Right atrium auricular region (tissue), 2 donors: Measurements from ENCODE around the gene GFRA1. TPM values are rescaled to one million over a fixed set of nuclear protein-coding genes. Genes with fewer than 3 reads are reported as not detected.

Experiments
- DNase-seq: peaks from one replicate; pipeline ENCODE4 v3.0.0-alpha.2; 2019; ENCODE audit warnings: low spot score
- H3K27ac ChIP-seq, 2 donors: fragments of 200-600 bp; sonication (generic); 1 replicate in 1 of 2; 2 replicates in 1 of 2; pipeline ENCODE4 v1.5.1; 2016 to 2019
- H3K27me3 ChIP-seq, 2 donors: fragments of 200-600 bp; sonication (generic); one replicate each; pipeline versions ENCODE4 v1.5.1 to v1.6.0; 2017 to 2019
- H3K36me3 ChIP-seq: fragments of 200-600 bp; sonication (generic); one replicate; pipeline ENCODE4 v1.5.1; 2016
- H3K4me1 ChIP-seq, 2 donors: fragments of 200-600 bp; sonication (generic); one replicate each; pipeline versions ENCODE4 v1.5.1 to v1.6.0; 2017 to 2019
- H3K4me3 ChIP-seq, 2 donors: fragments of 200-600 bp; sonication (generic); 1 replicate in 1 of 2; 2 replicates in 1 of 2; pipeline ENCODE4 v1.5.1; 2017 to 2019; ENCODE audit warnings: mild to moderate bottlenecking in 1 of 2, moderate library complexity in 1 of 2
- H3K9me3 ChIP-seq, 2 donors: fragments of 200-600 bp; sonication (generic); one replicate each; pipeline ENCODE4 v1.5.1; 2019
- total RNA-seq, 2 donors: library from RNA; depleted of rRNA; stranded (reverse); fragments of >200 nt; gene quantifications; one replicate each; pipeline ENCODE4 v1.1.0, GENCODE V29; 2016
- TF ChIP-seq, protein P1 (sequence below), 2 donors: fragments of 200-600 bp; sonication (generic); IDR thresholded peaks; one replicate each; pipeline ENCODE4 v1.5.1; 2019; ENCODE audit warnings: antibody characterized with exemption in 2 of 2

The GFRA1 gene
- total RNA-seq, 2 donors from 2014 or later = 9.1 to 18.7 TPM

DNA sequence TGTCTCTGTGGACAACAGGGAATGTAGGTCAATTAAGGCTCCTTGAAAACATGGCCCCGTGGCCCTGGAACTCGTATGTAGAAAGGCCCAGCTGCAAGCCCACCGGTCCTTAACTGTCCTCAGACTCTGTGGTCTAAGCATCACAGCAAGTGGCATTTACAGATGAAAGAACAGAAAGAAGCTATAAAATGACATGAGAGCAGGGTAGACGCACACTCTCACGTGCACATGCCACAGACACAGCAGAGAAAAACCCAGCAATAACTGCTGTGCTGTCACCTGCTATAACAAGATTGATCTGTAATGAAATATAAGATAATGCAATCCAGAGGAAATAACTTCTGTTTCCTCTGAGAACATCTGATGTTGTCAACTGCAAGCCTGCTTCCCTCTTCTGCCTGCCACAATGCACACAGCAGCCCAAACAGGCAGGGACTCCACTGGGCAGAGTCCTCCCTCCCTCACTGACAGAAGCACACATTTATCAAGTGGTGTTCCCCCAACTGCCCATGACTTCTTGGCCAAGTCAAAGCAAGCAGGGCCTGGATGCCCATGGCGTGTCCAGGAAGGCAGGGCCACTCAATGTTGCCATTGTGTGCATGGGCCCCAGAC, 63.9 kb downstream of the GFRA1 start:
- Histone ChIP-seq H3K36me3 (no peaks in the 10 kb centered on the region), H3K27me3 (no peaks in the 10 kb centered on the region), H3K9me3 (no peaks in the 10 kb centered on the region), H3K4me3 (no peak overlapping the region), H3K4me1 (peaks cover 0 to 5% of the 10 kb centered on the region in 2 donors), H3K27ac (no peak overlapping the region)
- TF ChIP-seq, protein P1, sequence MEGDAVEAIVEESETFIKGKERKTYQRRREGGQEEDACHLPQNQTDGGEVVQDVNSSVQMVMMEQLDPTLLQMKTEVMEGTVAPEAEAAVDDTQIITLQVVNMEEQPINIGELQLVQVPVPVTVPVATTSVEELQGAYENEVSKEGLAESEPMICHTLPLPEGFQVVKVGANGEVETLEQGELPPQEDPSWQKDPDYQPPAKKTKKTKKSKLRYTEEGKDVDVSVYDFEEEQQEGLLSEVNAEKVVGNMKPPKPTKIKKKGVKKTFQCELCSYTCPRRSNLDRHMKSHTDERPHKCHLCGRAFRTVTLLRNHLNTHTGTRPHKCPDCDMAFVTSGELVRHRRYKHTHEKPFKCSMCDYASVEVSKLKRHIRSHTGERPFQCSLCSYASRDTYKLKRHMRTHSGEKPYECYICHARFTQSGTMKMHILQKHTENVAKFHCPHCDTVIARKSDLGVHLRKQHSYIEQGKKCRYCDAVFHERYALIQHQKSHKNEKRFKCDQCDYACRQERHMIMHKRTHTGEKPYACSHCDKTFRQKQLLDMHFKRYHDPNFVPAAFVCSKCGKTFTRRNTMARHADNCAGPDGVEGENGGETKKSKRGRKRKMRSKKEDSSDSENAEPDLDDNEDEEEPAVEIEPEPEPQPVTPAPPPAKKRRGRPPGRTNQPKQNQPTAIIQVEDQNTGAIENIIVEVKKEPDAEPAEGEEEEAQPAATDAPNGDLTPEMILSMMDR (IDR thresholded peaks at IDR 0.05) = no peak
- DNase-seq = no peak

DNA sequence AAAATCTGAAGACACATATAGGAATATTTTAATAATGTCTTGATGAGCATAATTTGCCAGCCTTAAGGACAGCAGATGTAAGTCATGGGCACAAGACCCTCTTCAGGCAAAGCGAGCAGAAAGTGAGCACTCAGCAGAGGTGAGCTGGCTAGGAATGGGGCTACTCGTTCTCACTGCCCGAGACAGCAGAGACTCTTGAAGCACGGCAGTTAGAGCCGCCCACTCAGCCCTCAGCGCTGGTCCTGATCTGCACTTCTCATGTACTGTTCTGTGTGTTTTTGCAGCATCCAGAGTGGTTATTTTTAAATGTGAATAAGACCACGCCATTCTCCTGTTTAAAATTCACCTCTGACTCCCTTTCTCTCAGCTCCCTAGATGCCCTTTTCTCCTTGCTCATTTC, 65.3 kb downstream of the GFRA1 start:
- H3K4me3 ChIP-seq = no peak overlapping the region
- H3K9me3 ChIP-seq = no peaks in the 10 kb centered on the region
- peaks cover 0 to 5% of the 10 kb centered on the region in 2 donors for H3K4me1 ChIP-seq
- H3K27ac ChIP-seq = no peak overlapping the region
- no peak for DNase-seq
- TF ChIP-seq, protein P1 (IDR thresholded peaks at IDR 0.05) = no peak
- no peaks in the 10 kb centered on the region for H3K36me3 ChIP-seq
- H3K27me3 ChIP-seq = no peaks in the 10 kb centered on the region

DNA sequence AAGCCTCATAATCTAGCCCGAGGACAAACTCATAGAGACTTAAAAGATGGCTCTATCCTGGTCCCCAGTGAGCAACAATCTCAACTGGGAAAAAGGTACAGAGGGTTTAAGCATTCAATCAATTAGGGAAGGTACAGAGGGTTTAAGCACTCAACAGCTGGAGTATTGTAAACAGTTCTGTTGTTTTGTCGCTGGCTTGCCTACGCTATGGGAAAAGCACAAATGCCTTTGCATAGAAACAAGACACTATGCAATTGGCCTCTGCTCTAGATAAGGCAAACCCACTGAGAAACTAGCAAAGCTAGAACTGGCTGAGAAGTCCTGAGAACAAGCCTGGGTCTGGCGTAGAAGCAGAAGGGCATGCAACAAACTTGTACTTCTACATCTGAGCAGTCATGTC, 69.3 kb downstream of the GFRA1 start:
- Histone ChIP-seq H3K36me3 (no peaks in the 10 kb centered on the region), H3K4me1 (no peaks in the 10 kb centered on the region), H3K27me3 (no peaks in the 10 kb centered on the region), H3K9me3 (no peaks in the 10 kb centered on the region), H3K27ac (no peak overlapping the region), H3K4me3 (no peak overlapping the region)
- TF ChIP-seq, protein P1 (IDR thresholded peaks at IDR 0.05) = no peak
- no peak for DNase-seq

DNA sequence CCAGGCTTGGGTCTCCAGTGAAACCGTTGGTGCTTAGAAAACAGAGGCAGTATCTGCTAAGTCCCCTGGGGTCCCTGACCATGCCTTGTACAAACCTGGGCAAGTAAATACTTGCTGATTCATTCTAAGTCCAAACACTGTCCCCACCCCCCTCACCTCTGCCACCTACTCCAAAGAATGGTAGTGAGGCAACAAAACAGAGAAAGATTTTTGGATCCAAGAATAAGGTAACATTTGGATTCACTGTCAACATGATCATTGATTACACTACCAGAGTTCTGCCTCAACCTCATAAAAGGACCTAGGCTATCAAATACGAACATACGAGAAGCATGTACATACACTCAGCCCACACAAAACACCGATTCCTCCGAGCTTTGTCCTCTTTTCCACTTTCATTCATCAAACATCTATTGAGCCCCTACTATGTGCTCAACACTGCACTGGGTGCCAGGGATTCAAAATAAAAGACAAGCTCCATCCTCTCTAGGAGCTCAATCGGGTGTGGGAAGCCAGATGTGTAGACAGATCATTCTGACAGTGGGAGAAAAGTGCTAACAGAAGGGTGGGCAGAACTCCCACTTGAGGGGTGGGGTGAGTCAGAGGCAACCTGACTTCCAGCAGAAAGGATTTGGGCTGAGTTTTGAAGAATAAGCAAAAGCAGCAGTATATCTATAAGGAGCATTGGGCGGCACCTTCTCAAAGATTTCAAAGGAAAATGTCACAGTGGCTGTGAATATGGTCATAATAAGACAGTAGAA, 71.2 kb downstream of the GFRA1 start:
- no peak overlapping the region for H3K4me3 ChIP-seq
- no peaks in the 10 kb centered on the region for H3K36me3 ChIP-seq
- H3K9me3 ChIP-seq = no peaks in the 10 kb centered on the region
- TF ChIP-seq, protein P1 (IDR thresholded peaks at IDR 0.05) = no peak
- H3K27ac ChIP-seq = no peak overlapping the region
- H3K4me1 ChIP-seq = no peaks in the 10 kb centered on the region
- no peak for DNase-seq
- H3K27me3 ChIP-seq = no peaks in the 10 kb centered on the region

DNA sequence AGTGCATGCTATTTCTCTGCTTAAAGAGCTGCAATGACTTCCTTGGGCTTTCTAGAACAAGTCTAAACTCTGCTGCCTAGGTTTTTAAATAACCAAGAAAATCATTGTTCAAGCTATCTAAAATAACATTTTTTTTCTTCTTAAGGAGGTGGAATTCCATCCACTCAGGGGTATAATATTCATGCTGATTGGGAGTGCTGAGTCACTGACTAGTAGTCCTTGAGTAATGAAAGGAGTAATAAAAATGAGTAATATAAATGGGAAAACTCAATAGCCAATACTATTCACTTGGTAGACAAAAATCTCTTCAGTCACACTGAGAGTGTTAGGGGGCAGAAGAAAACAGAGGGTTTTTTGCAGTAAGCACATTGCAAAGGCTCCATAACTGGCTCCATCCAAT, 72.0 kb downstream of the GFRA1 start:
- Histone ChIP-seq H3K27ac (no peak overlapping the region), H3K4me1 (no peaks in the 10 kb centered on the region), H3K4me3 (no peak overlapping the region), H3K9me3 (peaks cover 0 to 3% of the 10 kb centered on the region in 2 donors), H3K36me3 (no peaks in the 10 kb centered on the region), H3K27me3 (no peaks in the 10 kb centered on the region)
- DNase-seq = no peak
- TF ChIP-seq, protein P1 (IDR thresholded peaks at IDR 0.05) = no peak
